Stomach (tissue), 4 donors: ENCODE results near the gene DLL4.

Source experiments
- POLR2A ChIP-seq, 4 donors: fragments of 450-650 bp; IDR thresholded peaks; one replicate each; pipeline ENCODE4 v1.6.1; 2016; ENCODE audit warnings: antibody characterized with exemption in 4 of 4, control low read depth in 2 of 4, mild to moderate bottlenecking in 1 of 4, moderate library complexity in 1 of 4
- POLR2AphosphoS5 ChIP-seq, 3 donors: sonication (generic); formaldehyde crosslinking; IDR thresholded peaks; one replicate each; pipeline ENCODE4 v1.6.1; 2016; ENCODE audit warnings: antibody characterized with exemption in 3 of 3
- TF ChIP-seq, protein P1 (sequence below), 7 experiments: fragments of 450-650 bp in 4 of 7; fragments of 200-600 bp in 3 of 7; sonication (generic) in 3 of 7; IDR thresholded peaks; one replicate each; pipeline ENCODE4 v1.5.1; 2016 to 2019; ENCODE audit warnings: antibody characterized with exemption in 7 of 7, control low read depth in 2 of 7, mild to moderate bottlenecking in 1 of 7

DNA sequence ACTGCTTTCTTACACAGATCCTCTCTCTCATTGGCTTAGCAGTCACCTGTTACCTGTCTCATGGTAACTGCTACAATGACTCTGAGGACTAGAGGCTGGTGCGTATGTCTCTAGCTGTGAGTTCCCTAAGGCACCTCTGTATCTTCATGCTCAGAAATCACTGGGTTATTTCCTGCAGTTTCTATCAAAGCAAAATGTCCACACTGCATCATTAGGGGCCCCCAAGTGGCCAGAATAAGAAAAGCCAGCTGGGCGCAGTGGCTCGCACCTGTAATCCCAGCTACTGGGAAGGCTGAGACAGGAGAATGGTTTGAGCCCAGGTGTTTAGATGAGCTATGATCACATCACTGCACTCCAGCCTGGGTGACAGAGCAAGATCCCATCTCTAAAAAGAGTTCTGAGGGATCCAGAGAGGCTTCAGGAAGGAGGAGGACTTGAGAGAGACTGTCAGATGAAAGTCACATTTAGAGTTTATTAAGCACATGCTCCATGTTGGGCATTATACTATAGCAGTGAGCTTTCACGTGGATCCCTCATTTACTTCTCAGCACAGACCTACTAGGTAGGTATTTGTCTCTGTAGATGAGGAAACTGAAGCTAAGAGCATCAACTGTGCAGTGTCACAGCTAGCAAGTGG lies 37.2 kb upstream of the DLL4 start:
- TF ChIP-seq POLR2A (IDR thresholded peaks at IDR 0.05) (no peak), POLR2AphosphoS5 (IDR thresholded peaks at IDR 0.05) (peak in 1 of 3 donors; percentile 49)
- TF ChIP-seq, protein P1, sequence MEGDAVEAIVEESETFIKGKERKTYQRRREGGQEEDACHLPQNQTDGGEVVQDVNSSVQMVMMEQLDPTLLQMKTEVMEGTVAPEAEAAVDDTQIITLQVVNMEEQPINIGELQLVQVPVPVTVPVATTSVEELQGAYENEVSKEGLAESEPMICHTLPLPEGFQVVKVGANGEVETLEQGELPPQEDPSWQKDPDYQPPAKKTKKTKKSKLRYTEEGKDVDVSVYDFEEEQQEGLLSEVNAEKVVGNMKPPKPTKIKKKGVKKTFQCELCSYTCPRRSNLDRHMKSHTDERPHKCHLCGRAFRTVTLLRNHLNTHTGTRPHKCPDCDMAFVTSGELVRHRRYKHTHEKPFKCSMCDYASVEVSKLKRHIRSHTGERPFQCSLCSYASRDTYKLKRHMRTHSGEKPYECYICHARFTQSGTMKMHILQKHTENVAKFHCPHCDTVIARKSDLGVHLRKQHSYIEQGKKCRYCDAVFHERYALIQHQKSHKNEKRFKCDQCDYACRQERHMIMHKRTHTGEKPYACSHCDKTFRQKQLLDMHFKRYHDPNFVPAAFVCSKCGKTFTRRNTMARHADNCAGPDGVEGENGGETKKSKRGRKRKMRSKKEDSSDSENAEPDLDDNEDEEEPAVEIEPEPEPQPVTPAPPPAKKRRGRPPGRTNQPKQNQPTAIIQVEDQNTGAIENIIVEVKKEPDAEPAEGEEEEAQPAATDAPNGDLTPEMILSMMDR (IDR thresholded peaks at IDR 0.05): peak in 5 of 7 experiments; percentile 59 to 84 (median 69)
